ENCODE results near the gene RFX1.

- TF ChIP-seq EZH2phosphoT487 (IDR thresholded peaks at IDR 0.05; ENCODE audit: insufficient read depth, low read depth) (no peak), EZH2 (IDR thresholded peaks at IDR 0.05; ENCODE audit: insufficient read depth, poor library complexity, severe bottlenecking) (no peak)
Observed at GRCh38 chr19:14039181-14039580, 33.1 kb upstream of the RFX1 start.

Measured in GM23248 (cell line).